Spleen (tissue), 11 donors: ENCODE data around the gene MMP15. TPM values are rescaled to one million over a fixed set of nuclear protein-coding genes. Genes with fewer than 3 reads are reported as not detected.

Experiments used
- DNase-seq: peaks from one replicate; pipeline ENCODE4 v3.0.0-alpha.2; 2020
- H3K27ac ChIP-seq, 8 donors: fragments of 200-600 bp; sonication (generic) in 7 of 8; 1 replicate in 4 of 8; 2 replicates in 4 of 8; pipeline versions ENCODE4 v1.5.0 to v1.8.0; 2016 to 2021; ENCODE audit warnings: inconsistent platforms in 4 of 8, mild to moderate bottlenecking in 4 of 8, moderate library complexity in 1 of 8
- H3K27me3 ChIP-seq, 7 donors: fragments of 200-600 bp; sonication (generic) in 6 of 7; replicated peaks in 1 of 7; 1 replicate in 4 of 7; 2 replicates in 3 of 7; pipeline versions ENCODE4 v1.5.0 to v1.8.0; 2016 to 2021; ENCODE audit warnings: inconsistent platforms in 3 of 7, mild to moderate bottlenecking in 1 of 7
- H3K36me3 ChIP-seq, 6 donors: fragments of 200-600 bp; sonication (generic) in 5 of 6; 1 replicate in 4 of 6; 2 replicates in 2 of 6; pipeline versions ENCODE4 v1.5.0 to v1.8.0; 2016 to 2021; ENCODE audit warnings: inconsistent platforms in 2 of 6
- H3K4me1 ChIP-seq, 6 donors: fragments of 200-600 bp; sonication (generic) in 5 of 6; 1 replicate in 3 of 6; 2 replicates in 3 of 6; pipeline versions ENCODE4 v1.5.0 to v1.8.0; 2016 to 2021; ENCODE audit warnings: inconsistent platforms in 3 of 6
- H3K4me3 ChIP-seq, 8 donors: fragments of 200-600 bp; sonication (generic) in 7 of 8; 1 replicate in 4 of 8; 2 replicates in 4 of 8; pipeline versions ENCODE4 v1.5.0 to v1.8.0; 2016 to 2021; ENCODE audit warnings: inconsistent platforms in 4 of 8, mild to moderate bottlenecking in 4 of 8, moderate library complexity in 2 of 8
- H3K9me3 ChIP-seq, 8 donors: fragments of 200-600 bp; sonication (generic) in 7 of 8; 1 replicate in 4 of 8; 2 replicates in 4 of 8; pipeline versions ENCODE4 v1.5.0 to v1.8.0; 2016 to 2021; ENCODE audit warnings: inconsistent platforms in 4 of 8
- POLR2A ChIP-seq, 3 donors: fragments of 450-650 bp; IDR thresholded peaks; one replicate each; pipeline ENCODE4 v1.5.1; 2017; ENCODE audit warnings: antibody characterized with exemption in 3 of 3, mild to moderate bottlenecking in 1 of 3
- POLR2AphosphoS5 ChIP-seq, 3 donors: sonication (generic); formaldehyde crosslinking; IDR thresholded peaks; one replicate each; pipeline ENCODE4 v1.5.1; 2017; ENCODE audit warnings: antibody characterized with exemption in 3 of 3
- WGBS, 5 donors: extraction: QIAGEN DNeasy Blood & Tissue Kit in 3 of 5; methylation state at CpG; one replicate each; pipeline versions ENCODE4 v1.1.5 to v1.1.7; 2013 to 2018; 5-methylcytosine and 5-hydroxymethylcytosine counted together
- intact Hi-C: fragments of 100-400 bp; cut with DNase I; formaldehyde crosslinking; loops from one replicate; pipeline ENCODE4 v1.15.0; 2023; ENCODE audit warnings: low total_unique reads
- polyA plus RNA-seq, 3 donors: library from polyadenylated mRNA; stranded (reverse); fragments of 200-250 nt; gene quantifications; one replicate each; pipeline ENCODE4 v1.2.1, GENCODE V29; 2013
- total RNA-seq, 7 donors: library from RNA; depleted of rRNA in 3 of 7; stranded (reverse); fragments of >200 nt in 3 of 7; fragmentation: NEBNext Ultra II Directional in 4 of 7; extraction: Animal tissue kit (Norgen Biotek cat#: 25700) in 4 of 7; gene quantifications; one replicate each; pipeline versions ENCODE4 v1.1.0 to v1.2.1, GENCODE V29; 2016 to 2021
- TF ChIP-seq, protein P1 (sequence below), 11 experiments: fragments of 200-600 bp in 7 of 11; fragments of 450-650 bp in 4 of 11; sonication (generic) in 4 of 11; IDR thresholded peaks in 8 of 11; conservative IDR thresholded peaks in 3 of 11; 1 replicate in 7 of 11; 2 replicates in 4 of 11; pipeline versions ENCODE4 v1.4.0 to v1.8.0; 2016 to 2021; ENCODE audit warnings: antibody characterized with exemption in 11 of 11, inconsistent platforms in 4 of 11, mild to moderate bottlenecking in 1 of 11
- donor health status: healthy with polysubstance abuse.
- donor health status: DM: no; HTN: no; CAD: no; lungs with moderate emphysema.
- donor health status: DM: no; HTN: no; CAD: no.
- donor health status: Bipolar disorder and iron deficiency.
- donor health status: healthy.
- donor health status: DM: no; HTN: no; CAD: no.
- donor health status: DM: yes; HTN: yes; CAD: no.

Gene MMP15
- total and polyA plus RNA-seq, 10 donors, result 2.3 to 24.2 (median 14.0) TPM

DNA sequence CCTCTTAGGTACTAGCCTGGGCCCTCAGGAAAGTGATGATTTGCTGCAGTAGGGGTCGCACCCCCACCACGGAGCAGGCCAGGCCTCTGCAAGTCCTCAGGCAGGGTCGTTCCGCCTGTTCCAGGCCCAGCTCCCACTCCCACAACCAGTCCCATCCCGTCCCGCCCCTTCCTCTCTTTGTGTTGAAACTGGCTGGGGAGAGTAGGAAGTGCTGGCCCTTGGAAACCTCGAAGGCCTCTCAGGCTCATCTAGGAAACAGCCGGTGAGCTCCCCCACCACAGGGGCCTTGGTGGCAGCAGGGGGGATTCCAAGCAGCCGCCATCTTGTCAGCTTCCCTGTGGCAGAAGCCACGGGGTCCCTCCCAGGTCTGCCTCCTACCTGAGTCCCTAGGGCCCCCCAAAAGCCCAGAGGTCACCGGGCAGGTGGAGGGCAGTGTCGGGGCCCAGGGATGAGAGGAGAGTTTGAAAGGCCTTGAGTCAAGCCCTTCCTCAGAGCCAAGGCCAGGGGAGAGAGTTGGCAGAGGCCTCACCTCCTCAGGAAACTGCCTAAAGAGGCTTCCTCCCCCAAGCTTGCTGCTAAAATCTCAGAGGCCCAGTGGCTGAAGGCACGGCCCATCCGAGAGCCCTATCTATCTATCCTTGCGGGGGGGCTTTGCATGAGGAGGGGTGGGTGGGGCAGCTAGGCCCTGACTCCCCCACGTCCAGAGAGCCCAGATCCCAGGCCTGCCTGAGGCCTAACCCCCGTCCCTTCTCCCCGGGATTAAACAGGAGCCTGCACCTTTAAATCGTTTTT is 22.2 kb downstream of the MMP15 start:
- intact Hi-C loops, result no loop called here
- H3K27ac ChIP-seq, result peak overlapping the region in 7 of 8 donors; percentile 48 to 83 (median 69)

DNA sequence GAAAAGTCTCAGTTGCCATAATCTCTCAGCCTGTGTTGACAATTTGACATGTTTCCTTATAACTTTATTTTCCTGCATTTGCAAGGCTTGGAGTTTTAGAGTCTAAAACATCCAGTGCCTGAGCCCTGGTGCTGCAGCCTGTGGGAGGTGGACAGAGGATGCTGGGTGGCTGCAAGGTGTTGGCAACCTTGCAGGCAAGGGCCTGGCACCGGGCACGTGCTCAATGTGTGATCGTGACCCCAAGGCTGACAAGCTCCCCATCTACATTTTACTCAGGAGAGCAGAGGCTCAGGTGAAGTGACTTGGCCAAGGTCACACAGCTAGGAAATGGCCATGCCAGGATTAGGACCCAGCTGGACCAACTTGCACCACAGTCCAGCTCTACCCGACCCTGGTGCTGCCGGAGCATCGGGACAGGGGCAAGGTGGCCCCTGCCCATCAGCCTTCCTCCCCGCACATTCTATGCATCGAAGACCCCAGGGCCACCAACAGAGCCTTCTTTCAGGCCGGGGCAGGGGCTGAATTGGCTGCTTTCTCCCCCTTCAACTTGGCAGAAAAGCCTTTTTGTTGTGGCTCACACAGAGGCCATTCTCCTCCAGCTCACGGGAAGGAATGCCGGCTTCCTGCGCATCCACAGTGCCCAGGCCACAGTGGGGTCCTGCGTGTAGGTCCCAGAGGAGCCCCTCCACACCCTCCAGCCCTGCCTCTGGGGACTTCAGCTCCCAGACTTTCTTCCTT is 23.1 kb downstream of the MMP15 start:
- TF ChIP-seq POLR2A (IDR thresholded peaks at IDR 0.05) (no peak), POLR2AphosphoS5 (IDR thresholded peaks at IDR 0.05) (no peak)
- TF ChIP-seq, protein P1, sequence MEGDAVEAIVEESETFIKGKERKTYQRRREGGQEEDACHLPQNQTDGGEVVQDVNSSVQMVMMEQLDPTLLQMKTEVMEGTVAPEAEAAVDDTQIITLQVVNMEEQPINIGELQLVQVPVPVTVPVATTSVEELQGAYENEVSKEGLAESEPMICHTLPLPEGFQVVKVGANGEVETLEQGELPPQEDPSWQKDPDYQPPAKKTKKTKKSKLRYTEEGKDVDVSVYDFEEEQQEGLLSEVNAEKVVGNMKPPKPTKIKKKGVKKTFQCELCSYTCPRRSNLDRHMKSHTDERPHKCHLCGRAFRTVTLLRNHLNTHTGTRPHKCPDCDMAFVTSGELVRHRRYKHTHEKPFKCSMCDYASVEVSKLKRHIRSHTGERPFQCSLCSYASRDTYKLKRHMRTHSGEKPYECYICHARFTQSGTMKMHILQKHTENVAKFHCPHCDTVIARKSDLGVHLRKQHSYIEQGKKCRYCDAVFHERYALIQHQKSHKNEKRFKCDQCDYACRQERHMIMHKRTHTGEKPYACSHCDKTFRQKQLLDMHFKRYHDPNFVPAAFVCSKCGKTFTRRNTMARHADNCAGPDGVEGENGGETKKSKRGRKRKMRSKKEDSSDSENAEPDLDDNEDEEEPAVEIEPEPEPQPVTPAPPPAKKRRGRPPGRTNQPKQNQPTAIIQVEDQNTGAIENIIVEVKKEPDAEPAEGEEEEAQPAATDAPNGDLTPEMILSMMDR (IDR thresholded peaks at IDR 0.05 in 8 of 11, conservative IDR thresholded peaks at IDR 0.05 in 3 of 11), result no peak
- intact Hi-C loops, result no loop called here
- peaks cover 8 to 61% (median 31%) of the 10 kb centered on the region in 6 donors for H3K4me1 ChIP-seq
- no peak overlapping the region for H3K4me3 ChIP-seq
- DNase-seq, result peak; percentile 51
- 77 to 83% (median 82%) methylated on average over 10 to 13 of the region's 13 CpGs for WGBS, 5 donors
- H3K9me3 ChIP-seq, result no peaks in the 10 kb centered on the region
- peak overlapping the region in 4 of 8 donors; percentile 63 to 83 (median 74) for H3K27ac ChIP-seq
- H3K27me3 ChIP-seq, result no peaks in the 10 kb centered on the region
- H3K36me3 ChIP-seq, result peaks cover 0 to 16% (median 0%) of the 10 kb centered on the region in 6 donors

More for the DNA sequence above, 22.2 kb downstream of the MMP15 start:
- H3K4me3 ChIP-seq, result no peak overlapping the region
- no peaks in the 10 kb centered on the region for H3K9me3 ChIP-seq
- DNase-seq, result peak; percentile 74
- peaks cover 8 to 70% (median 34%) of the 10 kb centered on the region in 6 donors for H3K4me1 ChIP-seq
- no peaks in the 10 kb centered on the region for H3K27me3 ChIP-seq
- peaks cover 0 to 23% (median 0%) of the 10 kb centered on the region in 6 donors for H3K36me3 ChIP-seq
- WGBS, 5 donors, result 53 to 64% (median 64%) methylated on average over 11 to 19 of the region's 19 CpGs
- peak in 2 of 3 donors; percentile 50 to 52 for TF ChIP-seq POLR2AphosphoS5 (IDR thresholded peaks at IDR 0.05)
- TF ChIP-seq, protein P1 (IDR thresholded peaks at IDR 0.05 in 8 of 11, conservative IDR thresholded peaks at IDR 0.05 in 3 of 11), result no peak

DNA sequence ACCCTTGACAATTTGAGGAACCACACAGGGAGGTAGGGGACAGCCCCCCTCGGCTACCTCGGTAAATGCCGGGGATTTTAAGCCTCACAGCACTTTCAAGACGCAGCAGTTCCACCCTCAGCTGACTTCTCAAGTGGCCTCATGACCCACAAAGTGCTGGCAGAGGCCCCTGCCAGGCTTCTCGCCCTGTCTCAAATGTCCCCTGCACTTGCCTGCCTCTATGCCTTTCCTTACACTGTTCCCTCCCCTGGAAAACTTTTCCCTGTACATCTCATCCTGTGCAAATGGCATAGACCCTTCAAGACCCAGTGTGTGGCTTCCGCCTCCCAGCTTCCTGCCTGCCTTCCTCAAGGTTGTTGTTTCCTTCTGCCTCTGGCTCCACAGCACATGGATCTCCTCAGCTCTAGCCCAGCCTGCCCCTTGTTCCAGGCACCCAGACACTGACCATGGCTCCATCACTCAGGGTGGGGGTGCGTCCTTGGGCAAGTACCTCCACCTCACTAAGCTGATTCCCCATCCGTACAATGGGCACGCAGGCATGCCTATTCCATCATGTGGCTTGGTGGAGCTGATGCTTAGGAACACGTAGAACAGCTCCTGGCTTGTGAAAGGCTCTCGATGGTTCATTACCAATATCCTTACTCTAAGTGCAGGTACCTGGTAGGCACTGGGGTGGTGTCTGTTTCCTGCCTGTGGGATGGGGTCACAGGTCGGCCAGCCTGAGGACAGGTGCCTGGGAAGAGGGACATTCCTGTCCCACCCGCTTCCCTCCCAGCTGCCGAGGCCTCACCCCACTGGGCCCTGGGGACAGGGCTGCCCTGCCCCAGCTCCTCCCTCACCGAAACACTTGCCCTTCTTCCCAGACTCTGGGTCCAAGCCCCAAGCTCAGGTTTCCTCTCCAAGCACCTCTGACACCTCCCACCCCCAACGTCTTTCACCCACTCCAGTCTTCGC is 24.0 kb downstream of the MMP15 start:
- Histone ChIP-seq H3K4me1 (peaks cover 8 to 52% (median 24%) of the 10 kb centered on the region in 6 donors), H3K27me3 (no peaks in the 10 kb centered on the region), H3K27ac (peak overlapping the region in 3 of 8 donors; percentile 72 to 83 (median 77)), H3K36me3 (peaks cover 0 to 7% (median 0%) of the 10 kb centered on the region in 6 donors), H3K4me3 (no peak overlapping the region), H3K9me3 (no peaks in the 10 kb centered on the region)
- 59 to 78% (median 76%) methylated on average over 17 of the region's 17 CpGs for WGBS, 5 donors
- DNase-seq, result peak; percentile 58
- intact Hi-C loops, result no loop called here
- TF ChIP-seq, protein P1 (IDR thresholded peaks at IDR 0.05 in 8 of 11, conservative IDR thresholded peaks at IDR 0.05 in 3 of 11), result no peak
- TF ChIP-seq POLR2AphosphoS5 (IDR thresholded peaks at IDR 0.05) (no peak), POLR2A (IDR thresholded peaks at IDR 0.05) (no peak)
